Natural killer cell (primary cell): Measurements from ENCODE around the gene FBP2. TPM values are rescaled to one million over a fixed set of nuclear protein-coding genes. Genes with fewer than 3 reads are reported as not detected.

ENCODE experiments used
- ATAC-seq, 3 donors: fragments of 150-1000 bp in 2 of 3; fragments of 200-7000 bp in 1 of 3; cut with Tn5 transposase; 1 replicate in 1 of 3; 2 replicates in 2 of 3; pipeline ENCODE4 v1.10.0; 2021; ENCODE audit warnings: mild to moderate bottlenecking in 2 of 3, moderate library complexity in 2 of 3
- DNase-seq, 2 donors: peaks; one replicate each; pipeline versions ENCODE4 v3.0.0 to v3.0.0-alpha.2; 2013 to 2021; ENCODE audit warnings: mixed read lengths in 1 of 2
- H3K27ac ChIP-seq: one replicate; pipeline ENCODE4 v1.5.1; 2013; ENCODE audit warnings: mild to moderate bottlenecking, low read length
- H3K27me3 ChIP-seq: one replicate; pipeline ENCODE4 v1.6.1; 2013; ENCODE audit warnings: low read length; ENCODE audit not compliant: control insufficient read depth, insufficient read depth
- H3K36me3 ChIP-seq: one replicate; pipeline ENCODE4 v1.6.1; 2013; ENCODE audit warnings: low read length; ENCODE audit not compliant: control insufficient read depth, insufficient read depth
- H3K4me1 ChIP-seq: one replicate; pipeline ENCODE4 v1.6.1; 2013; ENCODE audit warnings: low read length; ENCODE audit not compliant: control insufficient read depth, insufficient read depth
- H3K4me3 ChIP-seq: one replicate; pipeline ENCODE4 v1.5.1; 2013; ENCODE audit warnings: low read length
- H3K9me3 ChIP-seq: one replicate; pipeline ENCODE4 v1.6.1; 2013; ENCODE audit warnings: low read length; ENCODE audit not compliant: control insufficient read depth, insufficient read depth
- H3K27ac Mint-ChIP-seq, 2 donors: one replicate each; pipeline ENCODE4 v1.8.0; 2022; ENCODE audit warnings: mild to moderate bottlenecking in 2 of 2, mixed read lengths in 2 of 2, moderate library complexity in 1 of 2
- H3K27me3 Mint-ChIP-seq, 2 donors: one replicate each; pipeline ENCODE4 v1.8.0; 2022; ENCODE audit warnings: low read depth in 2 of 2, mixed read lengths in 2 of 2
- H3K36me3 Mint-ChIP-seq: one replicate; pipeline ENCODE4 v1.8.0; 2022; ENCODE audit warnings: mixed read lengths
- H3K4me1 Mint-ChIP-seq, 2 donors: one replicate each; pipeline ENCODE4 v1.8.0; 2022; ENCODE audit warnings: mixed read lengths in 2 of 2
- H3K4me3 Mint-ChIP-seq: one replicate; pipeline ENCODE4 v1.8.0; 2022; ENCODE audit warnings: mild to moderate bottlenecking, moderate library complexity, mixed read lengths
- H3K9me3 Mint-ChIP-seq, 2 donors: one replicate each; pipeline ENCODE4 v1.8.0; 2022; ENCODE audit warnings: mixed read lengths in 2 of 2
- WGBS: methylation state at CpG from one replicate; pipeline ENCODE4 v1.1.7; 2013; ENCODE audit warnings: missing lambda C conversion rate; ENCODE audit not compliant: insufficient coverage; 5-methylcytosine and 5-hydroxymethylcytosine counted together
- intact Hi-C: fragments of 100-400 bp; cut with micrococcal nuclease; formaldehyde crosslinking; loops from one replicate; pipeline ENCODE4 v1.14.2; 2022
- total RNA-seq, 4 donors: library from RNA; stranded (reverse); fragments of 120-200 nt in 1 of 4; gene quantifications; one replicate each; pipeline versions ENCODE4 v1.2.3 to v1.2.4, GENCODE V29; 2013 to 2022
- TF ChIP-seq, protein P1 (sequence below): fragments of 200-600 bp; IDR thresholded peaks from one replicate; pipeline ENCODE4 v1.8.0; 2022; ENCODE audit warnings: antibody characterized with exemption

The FBP2 gene
- total RNA-seq, 3 donors from 2014 or later (not counting 1 experiment from before 2014, with no cell fraction given) = not detected

- Histone ChIP-seq H3K27me3 (no peaks in the 10 kb centered on the region), H3K4me3 (no peak overlapping the region), H3K9me3 (no peaks in the 10 kb centered on the region), H3K4me1 (peaks cover 4% of the 10 kb centered on the region), H3K27ac (no peak overlapping the region), H3K36me3 (no peaks in the 10 kb centered on the region)
- no peak overlapping the region for H3K4me3 Mint-ChIP-seq
- H3K27me3 Mint-ChIP-seq = peaks cover 0 to 8% of the 10 kb centered on the region in 2 donors
- H3K9me3 Mint-ChIP-seq = no peaks in the 10 kb centered on the region
- no peak for ATAC-seq
- no peaks in the 10 kb centered on the region for H3K36me3 Mint-ChIP-seq
- intact Hi-C loops = no loop called here
- TF ChIP-seq, protein P1, sequence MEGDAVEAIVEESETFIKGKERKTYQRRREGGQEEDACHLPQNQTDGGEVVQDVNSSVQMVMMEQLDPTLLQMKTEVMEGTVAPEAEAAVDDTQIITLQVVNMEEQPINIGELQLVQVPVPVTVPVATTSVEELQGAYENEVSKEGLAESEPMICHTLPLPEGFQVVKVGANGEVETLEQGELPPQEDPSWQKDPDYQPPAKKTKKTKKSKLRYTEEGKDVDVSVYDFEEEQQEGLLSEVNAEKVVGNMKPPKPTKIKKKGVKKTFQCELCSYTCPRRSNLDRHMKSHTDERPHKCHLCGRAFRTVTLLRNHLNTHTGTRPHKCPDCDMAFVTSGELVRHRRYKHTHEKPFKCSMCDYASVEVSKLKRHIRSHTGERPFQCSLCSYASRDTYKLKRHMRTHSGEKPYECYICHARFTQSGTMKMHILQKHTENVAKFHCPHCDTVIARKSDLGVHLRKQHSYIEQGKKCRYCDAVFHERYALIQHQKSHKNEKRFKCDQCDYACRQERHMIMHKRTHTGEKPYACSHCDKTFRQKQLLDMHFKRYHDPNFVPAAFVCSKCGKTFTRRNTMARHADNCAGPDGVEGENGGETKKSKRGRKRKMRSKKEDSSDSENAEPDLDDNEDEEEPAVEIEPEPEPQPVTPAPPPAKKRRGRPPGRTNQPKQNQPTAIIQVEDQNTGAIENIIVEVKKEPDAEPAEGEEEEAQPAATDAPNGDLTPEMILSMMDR = no peak
- WGBS = 84% methylated on average over 9 of the region's 9 CpGs
- H3K4me1 Mint-ChIP-seq = no peaks in the 10 kb centered on the region
- DNase-seq = no peak
- H3K27ac Mint-ChIP-seq = no peak overlapping the region
These were observed 4.9 kb downstream of the FBP2 start for GRCh38 chr9:94588681-94589080.

GRCh38 chr9:94586814-94587213 lies 6.8 kb downstream of the FBP2 start:
- Histone ChIP-seq H3K36me3 (no peaks in the 10 kb centered on the region), H3K27me3 (no peaks in the 10 kb centered on the region), H3K4me3 (no peak overlapping the region), H3K9me3 (no peaks in the 10 kb centered on the region), H3K27ac (no peak overlapping the region), H3K4me1 (peaks cover 4% of the 10 kb centered on the region)
- Mint-ChIP-seq H3K27ac (no peak overlapping the region), H3K4me1 (no peaks in the 10 kb centered on the region), H3K9me3 (no peaks in the 10 kb centered on the region), H3K4me3 (no peak overlapping the region), H3K27me3 (peaks cover 0 to 8% of the 10 kb centered on the region in 2 donors), H3K36me3 (no peaks in the 10 kb centered on the region)
- WGBS = 72% methylated on average over 9 of the region's 9 CpGs
- TF ChIP-seq, protein P1 = no peak
- DNase-seq (no peak), ATAC-seq (no peak)
- intact Hi-C loops = no loop called here

DNA sequence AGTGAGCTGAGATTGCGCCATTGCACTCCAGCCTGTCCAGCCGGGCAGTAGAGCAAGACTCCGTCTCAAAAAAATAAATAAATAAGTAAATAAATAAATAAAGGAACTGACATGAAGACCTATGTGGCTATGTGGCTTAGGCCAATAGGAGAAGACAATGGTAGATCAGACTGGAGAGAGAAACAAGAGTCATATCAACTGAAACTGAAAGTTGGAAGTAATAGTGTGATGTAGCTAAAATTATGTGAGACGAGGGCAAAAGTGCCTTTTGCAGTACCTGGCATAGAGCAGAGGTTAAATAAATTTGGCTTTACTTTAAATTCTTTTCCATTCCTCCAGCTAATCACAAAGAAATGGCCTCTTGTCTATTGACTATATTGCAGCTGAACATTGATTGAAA lies 7.3 kb downstream of the FBP2 start:
- TF ChIP-seq, protein P1 = no peak
- no peaks in the 10 kb centered on the region for H3K9me3 ChIP-seq
- Mint-ChIP-seq H3K36me3 (no peaks in the 10 kb centered on the region), H3K4me1 (no peaks in the 10 kb centered on the region), H3K4me3 (no peak overlapping the region), H3K9me3 (no peaks in the 10 kb centered on the region), H3K27me3 (peaks cover 0 to 8% of the 10 kb centered on the region in 2 donors), H3K27ac (no peak overlapping the region)
- WGBS = 79% methylated on average over 4 of the region's 4 CpGs
- peaks cover 4% of the 10 kb centered on the region for H3K4me1 ChIP-seq
- ATAC-seq (no peak), DNase-seq (no peak)
- no peak overlapping the region for H3K27ac ChIP-seq
- intact Hi-C loops = no loop called here
- no peak overlapping the region for H3K4me3 ChIP-seq
- H3K36me3 ChIP-seq = no peaks in the 10 kb centered on the region
- no peaks in the 10 kb centered on the region for H3K27me3 ChIP-seq

DNA sequence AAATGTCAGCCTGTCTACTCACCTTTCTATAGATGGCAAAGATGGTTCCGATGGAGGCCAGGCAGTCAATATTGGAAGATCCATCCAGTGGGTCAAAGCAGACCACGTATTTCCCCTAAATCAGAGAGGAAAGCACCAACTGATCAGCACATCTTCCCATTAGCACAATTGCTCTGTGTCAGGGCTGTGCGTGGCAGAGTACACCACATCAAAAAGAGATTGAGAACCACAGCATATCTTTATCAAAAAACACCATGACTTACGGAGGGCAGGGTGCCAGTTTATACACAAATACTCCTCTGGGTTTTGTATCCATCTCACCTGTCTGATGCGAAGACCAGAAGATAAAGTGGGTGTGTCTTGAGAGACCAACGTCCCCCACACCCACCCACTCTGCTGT lies 9.1 kb downstream of the FBP2 start:
- peaks cover 0 to 8% of the 10 kb centered on the region in 2 donors for H3K27me3 Mint-ChIP-seq
- peaks cover 4% of the 10 kb centered on the region for H3K4me1 ChIP-seq
- H3K36me3 Mint-ChIP-seq = no peaks in the 10 kb centered on the region
- TF ChIP-seq, protein P1 = no peak
- H3K27ac ChIP-seq = no peak overlapping the region
- no peak overlapping the region for H3K4me3 ChIP-seq
- no peaks in the 10 kb centered on the region for H3K27me3 ChIP-seq
- ATAC-seq = no peak
- no peak overlapping the region for H3K27ac Mint-ChIP-seq
- no peak overlapping the region for H3K4me3 Mint-ChIP-seq
- H3K9me3 Mint-ChIP-seq = no peaks in the 10 kb centered on the region
- DNase-seq = peak in 1 of 2 donors; percentile 66
- 48% methylated on average over 6 of the region's 6 CpGs for WGBS
- H3K36me3 ChIP-seq = no peaks in the 10 kb centered on the region
- H3K9me3 ChIP-seq = no peaks in the 10 kb centered on the region
- H3K4me1 Mint-ChIP-seq = no peaks in the 10 kb centered on the region
- intact Hi-C loops = no loop called here
